IMR-90 (cell line): ENCODE data around the gene TMPRSS6. TPM values are rescaled to one million over a fixed set of nuclear protein-coding genes. Genes with fewer than 3 reads are reported as not detected.

Experiments used
- ATAC-seq: fragments of 200-7000 bp; cut with Tn5 transposase; 2 replicates; pipeline ENCODE4 v1.9.1; 2020; ENCODE audit warnings: low read depth, mild to moderate bottlenecking, moderate library complexity
- BruUV-seq: library from RNA; stranded (reverse); fragments of 400-500 nt; replicated peaks from 2 replicates; lab custom pipeline; 2021; lab: Mats Ljungman, UMichigan
- CTCF ChIA-PET: fragments of 300-600 bp; formaldehyde crosslinking; extraction: SDS; loops from one replicate; lab custom pipeline; 2021; ENCODE audit warnings: antibody characterized with exemption; lab: Yijun Ruan, JAX
- POLR2A ChIA-PET: fragments of 300-600 bp; sonication (Branson Sonifier 250); formaldehyde crosslinking; loops from one replicate; lab custom pipeline; 2022; ENCODE audit warnings: antibody characterized with exemption; ENCODE audit not compliant: unreplicated experiment; lab: Charles Lee
- DNase-seq: peaks from one replicate; pipeline ENCODE4 v3.0.0; 2013
- H2AFZ ChIP-seq: replicated peaks from 2 replicates; pipeline ENCODE3; 2013; ENCODE audit warnings: low read length, mild to moderate bottlenecking; ENCODE audit not compliant: poor library complexity
- H2AK5ac ChIP-seq: 2 replicates; pipeline ENCODE4 v1.6.1; 2013; ENCODE audit warnings: low read depth, low read length, inconsistent platforms
- H2AK9ac ChIP-seq: replicated peaks from 2 replicates; pipeline ENCODE3; 2013; ENCODE audit warnings: mild to moderate bottlenecking, low read depth, low read length, moderate library complexity; ENCODE audit not compliant: poor library complexity
- H2BK120ac ChIP-seq: 2 replicates; pipeline ENCODE4 v1.6.1; 2013; ENCODE audit warnings: low read depth, low read length, inconsistent platforms
- H2BK15ac ChIP-seq: 3 replicates; pipeline ENCODE4 v1.6.1; 2013; ENCODE audit warnings: low read depth, low read length, inconsistent platforms
- H2BK20ac ChIP-seq: 2 replicates; pipeline ENCODE4 v1.6.1; 2013; ENCODE audit warnings: low read depth, mild to moderate bottlenecking, inconsistent platforms, low read length, moderate library complexity
- H2BK5ac ChIP-seq: 2 replicates; pipeline ENCODE4 v1.6.1; 2013; ENCODE audit warnings: mild to moderate bottlenecking, low read depth, low read length, inconsistent platforms; ENCODE audit not compliant: poor library complexity, severe bottlenecking
- H3K14ac ChIP-seq: replicated peaks from 2 replicates; pipeline ENCODE4 v1.6.1; 2013; ENCODE audit warnings: low read depth, low read length, inconsistent platforms
- H3K18ac ChIP-seq: 2 replicates; pipeline ENCODE4 v1.6.1; 2013; ENCODE audit warnings: low read depth, low read length, control low read depth
- H3K23ac ChIP-seq: 2 replicates; pipeline ENCODE4 v1.6.1; 2013; ENCODE audit warnings: low read depth, low read length, inconsistent platforms
- H3K27ac ChIP-seq: 2 replicates; pipeline ENCODE4 v1.5.1; 2013; ENCODE audit warnings: mild to moderate bottlenecking, control low read depth, low read length; ENCODE audit not compliant: insufficient read depth
- H3K27me3 ChIP-seq: 2 replicates; pipeline ENCODE4 v1.6.1; 2013; ENCODE audit warnings: low read length; ENCODE audit not compliant: control insufficient read depth, insufficient read depth
- H3K36me3 ChIP-seq: 2 replicates; pipeline ENCODE4 v1.6.1; 2013; ENCODE audit warnings: low read length, mixed read lengths; ENCODE audit not compliant: control insufficient read depth, insufficient read depth
- H3K4ac ChIP-seq: 2 replicates; pipeline ENCODE4 v1.6.1; 2013; ENCODE audit warnings: low read depth, low read length, inconsistent platforms
- H3K4me1 ChIP-seq: 2 replicates; pipeline ENCODE4 v1.6.1; 2013; ENCODE audit warnings: low read length, mixed read lengths; ENCODE audit not compliant: control insufficient read depth, insufficient read depth
- H3K4me2 ChIP-seq: 2 replicates; pipeline ENCODE4 v1.6.1; 2013; ENCODE audit warnings: low read depth, mild to moderate bottlenecking, control low read depth, low read length, moderate library complexity
- H3K4me3 ChIP-seq: 2 replicates; pipeline ENCODE4 v1.5.1; 2013; ENCODE audit warnings: low read depth, mild to moderate bottlenecking, control low read depth, low read length, moderate library complexity; ENCODE audit not compliant: insufficient read depth
- H3K56ac ChIP-seq: 2 replicates; pipeline ENCODE4 v1.6.1; 2013; ENCODE audit warnings: low read length, inconsistent platforms; ENCODE audit not compliant: insufficient read depth; ENCODE audit errors: extremely low read depth
- H3K79me1 ChIP-seq, 2 experiments: 2 replicates each; pipeline ENCODE4 v1.6.1; 2013; ENCODE audit warnings: low read length in 2 of 2, inconsistent platforms in 1 of 2, low read depth in 1 of 2
- H3K9ac ChIP-seq: 2 replicates; pipeline ENCODE4 v1.6.1; 2013; ENCODE audit warnings: low read depth, low read length, control low read depth
- H3K9me1 ChIP-seq: 2 replicates; pipeline ENCODE4 v1.6.1; 2013; ENCODE audit warnings: low read length, inconsistent platforms; ENCODE audit not compliant: insufficient read depth
- H3K9me3 ChIP-seq: 2 replicates; pipeline ENCODE4 v1.6.1; 2013; ENCODE audit warnings: low read length; ENCODE audit not compliant: control insufficient read depth, insufficient read depth
- H4K20me1 ChIP-seq: 2 replicates; pipeline ENCODE4 v1.6.1; 2013; ENCODE audit warnings: low read length, inconsistent platforms; ENCODE audit not compliant: insufficient read depth
- H4K5ac ChIP-seq: 2 replicates; pipeline ENCODE4 v1.6.1; 2013; ENCODE audit warnings: mild to moderate bottlenecking, low read depth, low read length, control low read depth
- H4K8ac ChIP-seq, 2 experiments: 2 replicates each; pipeline ENCODE4 v1.6.1; 2013; ENCODE audit warnings: low read depth in 2 of 2, low read length in 2 of 2, control low read depth in 1 of 2, inconsistent platforms in 1 of 2
- H4K91ac ChIP-seq: 2 replicates; pipeline ENCODE4 v1.6.1; 2013; ENCODE audit warnings: low read depth, low read length, inconsistent platforms; ENCODE audit not compliant: insufficient read depth
- BHLHE40 ChIP-seq: fragments of 150-350 bp; IDR thresholded peaks from 2 replicates; pipeline ENCODE4 v1.6.1; 2016; ENCODE audit warnings: mild to moderate bottlenecking, low read depth, low read length
- CEBPB ChIP-seq: IDR thresholded peaks from 2 replicates; pipeline ENCODE4 v1.6.1; 2012; ENCODE audit warnings: low read depth, low read length, improper control_type of control experiment
- CHD1 ChIP-seq: IDR thresholded peaks from 2 replicates; pipeline ENCODE4 v1.6.1; 2012; ENCODE audit warnings: low read depth, low read length, improper control_type of control experiment
- CTCF ChIP-seq: conservative IDR thresholded peaks from 2 replicates; pipeline ENCODE4 v1.5.1; 2012; ENCODE audit warnings: mild to moderate bottlenecking, low read depth, low read length, improper control_type of control experiment
- ELK1 ChIP-seq: fragments of 150-350 bp; IDR thresholded peaks from 2 replicates; pipeline ENCODE4 v1.6.1; 2016; ENCODE audit warnings: low read depth, mild to moderate bottlenecking, low read length, moderate library complexity, borderline replicate concordance
- FOS ChIP-seq: fragments of 150-350 bp; IDR thresholded peaks from 2 replicates; pipeline ENCODE4 v1.6.1; 2016; ENCODE audit warnings: low read depth, low read length
- MAFK ChIP-seq: IDR thresholded peaks from 2 replicates; pipeline ENCODE4 v1.6.1; 2012; ENCODE audit warnings: low read depth, low read length, improper control_type of control experiment
- MAZ ChIP-seq: IDR thresholded peaks from 2 replicates; pipeline ENCODE4 v1.6.1; 2012; ENCODE audit warnings: low read depth, mild to moderate bottlenecking, low read length, improper control_type of control experiment, moderate library complexity, borderline replicate concordance
- MXI1 ChIP-seq: IDR thresholded peaks from 2 replicates; pipeline ENCODE4 v1.6.1; 2012; ENCODE audit warnings: low read depth, mild to moderate bottlenecking, low read length, moderate library complexity, borderline replicate concordance
- NFE2L2 ChIP-seq: fragments of 150-350 bp; IDR thresholded peaks from 2 replicates; pipeline ENCODE4 v1.6.1; 2016; ENCODE audit warnings: low read depth, mild to moderate bottlenecking, low read length
- POLR2A ChIP-seq: IDR thresholded peaks from 2 replicates; pipeline ENCODE4 v1.6.1; 2012; ENCODE audit warnings: mild to moderate bottlenecking, low read depth, low read length
- RAD21 ChIP-seq: IDR thresholded peaks from 2 replicates; pipeline ENCODE4 v1.6.1; 2012; ENCODE audit warnings: low read length, improper control_type of control experiment
- RCOR1 ChIP-seq: IDR thresholded peaks from 2 replicates; pipeline ENCODE4 v1.6.1; 2012; ENCODE audit warnings: mild to moderate bottlenecking, low read length, improper control_type of control experiment; ENCODE audit not compliant: insufficient replicate concordance
- RFX5 ChIP-seq: IDR thresholded peaks from 2 replicates; pipeline ENCODE4 v1.8.0; 2012; ENCODE audit warnings: low read depth, mild to moderate bottlenecking, low read length, moderate library complexity
- SMC3 ChIP-seq: fragments of 150-350 bp; IDR thresholded peaks from 2 replicates; pipeline ENCODE4 v1.6.1; 2016; ENCODE audit warnings: low read depth, mild to moderate bottlenecking, antibody characterized with exemption, low read length, moderate library complexity
- USF2 ChIP-seq: fragments of 150-350 bp; IDR thresholded peaks from 2 replicates; pipeline ENCODE4 v1.6.1; 2017; ENCODE audit warnings: mild to moderate bottlenecking, antibody characterized with exemption, low read length, low read depth
- WGBS, 2 experiments: methylation state at CpG; one replicate each; pipeline versions ENCODE4 v1.1.5 to v1.1.7; 2013; ENCODE audit warnings: missing lambda C conversion rate in 2 of 2; ENCODE audit not compliant: insufficient read length in 1 of 2; ENCODE audit errors: extremely low coverage in 2 of 2; 5-methylcytosine and 5-hydroxymethylcytosine counted together
- dilution Hi-C: fragments of 300-500 bp; cut with HindIII; formaldehyde crosslinking; loops from one replicate; pipeline ENCODE4 v1.14.3; 2018; ENCODE audit warnings: low sequenced_read_pairs; ENCODE audit not compliant: unreplicated experiment
- in situ Hi-C: fragments of 300-500 bp; cut with MboI; formaldehyde crosslinking; loops from 3 replicates; pipeline ENCODE4 v1.14.3; 2019; ENCODE audit warnings: low sequenced_read_pairs, inconsistent platforms, mixed read lengths
- intact Hi-C: fragments of 100-400 bp; cut with micrococcal nuclease; formaldehyde crosslinking; loops from 2 replicates; pipeline ENCODE4 v1.10.0; 2022
- polyA plus RNA-seq, 3 experiments: library from polyadenylated mRNA; depleted of rRNA; stranded (reverse); fragments of >200 nt; gene quantifications; 2 replicates each; pipeline ENCODE4 v1.2.3, GENCODE V29; 2012; ENCODE audit warnings: low replicate concordance in 1 of 3
- total RNA-seq: library from RNA; depleted of rRNA; stranded (reverse); fragments of >200 nt; gene quantifications from 2 replicates; pipeline ENCODE4 v1.2.3, GENCODE V29; 2012

TMPRSS6 gene
- total and polyA plus RNA-seq, 2 of the 4 experiments (the other 2 are of a cell fraction): not detected

GRCh38 chr22:37113757-37114156, 4.2 kb upstream of the TMPRSS6 start:
- no peak for ATAC-seq
- ChIA-PET POLR2A (no interaction called here), CTCF (no interaction called here)
- dilution Hi-C loops: no loop called here
- Histone ChIP-seq H3K56ac (no peak overlapping the region), H2AK9ac (no peak overlapping the region), H4K8ac (no peak overlapping the region), H3K9me3 (no peaks in the 10 kb centered on the region), H3K79me1 (no peaks in the 10 kb centered on the region), H2BK20ac (no peak overlapping the region), H3K23ac (no peak overlapping the region), H4K20me1 (no peaks in the 10 kb centered on the region), H2AK5ac (no peak overlapping the region), H2BK15ac (no peak overlapping the region), H3K4me1 (no peaks in the 10 kb centered on the region), H2BK120ac (no peak overlapping the region), H3K9ac (no peak overlapping the region), H3K27ac (no peak overlapping the region), H3K9me1 (no peaks in the 10 kb centered on the region; the same call in 1 of the 2 replicates), H3K4me3 (no peak overlapping the region), H3K4ac (no peak overlapping the region), H3K14ac (no peak overlapping the region), H3K4me2 (no peak overlapping the region), H4K91ac (no peak overlapping the region), H3K36me3 (no peaks in the 10 kb centered on the region), H3K18ac (no peak overlapping the region), H3K27me3 (peaks cover 59% of the 10 kb centered on the region), H4K5ac (no peak overlapping the region), H2BK5ac (no peak overlapping the region), H2AFZ (no peak overlapping the region)
- in situ Hi-C loops: no loop called here
- no peak for DNase-seq
- no CpG with 5 or more reads among the region's 8 CpGs for WGBS, 2 experiments
- TF ChIP-seq CHD1: no peak
- no peak for TF ChIP-seq NFE2L2
- TF ChIP-seq MXI1: no peak
- no peak for TF ChIP-seq USF2
- TF ChIP-seq CEBPB: no peak
- no peak for TF ChIP-seq RFX5
- TF ChIP-seq FOS: no peak
- TF ChIP-seq RCOR1: no peak
- no peak for TF ChIP-seq MAFK
- no peak for TF ChIP-seq SMC3
- TF ChIP-seq RAD21: no peak
- TF ChIP-seq ELK1: no peak
- TF ChIP-seq POLR2A: no peak
- TF ChIP-seq BHLHE40: no peak
- no peak for TF ChIP-seq CTCF
- no peak for TF ChIP-seq MAZ
- intact Hi-C loops: no loop called here
- BruUV-seq: no TSS peak
